Measurements from ENCODE around the gene HDAC10.

The HDAC10 gene

GRCh38 chr22:50252082-50253045 lies 1.3 kb upstream of the HDAC10 start:
- no peaks in the 10 kb centered on the region for H3K9me3 ChIP-seq (ENCODE audit: control insufficient read depth in 2 of 2, low read length in 2 of 2)
- H3K4me3 ChIP-seq (ENCODE audit: low read length in 2 of 2): peak overlapping the region in 1 of 2 donors; percentile 8
- H3K4me1 ChIP-seq (ENCODE audit: control insufficient read depth, insufficient read depth, low read length): peaks cover 25% of the 10 kb centered on the region
- H3K27ac ChIP-seq (ENCODE audit: low read length): peak overlapping the region; percentile 74
- H3K36me3 ChIP-seq (ENCODE audit: control insufficient read depth in 2 of 2, insufficient read depth in 2 of 2, low read length in 2 of 2): peaks cover 0 to 3% of the 10 kb centered on the region in 2 donors
- H3K27me3 ChIP-seq (ENCODE audit: control insufficient read depth in 1 of 2, insufficient read depth in 2 of 2, low read length in 2 of 2): no peaks in the 10 kb centered on the region
- peak overlapping the region in 1 of 2 donors; percentile 42 for H3K9ac ChIP-seq (ENCODE audit: low read length in 2 of 2)

GRCh38 chr22:50251477-50252081 lies 514 bp upstream of the HDAC10 start:
- peak overlapping the region in 1 of 2 donors; percentile 42 for H3K9ac ChIP-seq (ENCODE audit: low read length in 2 of 2)
- H3K4me1 ChIP-seq (ENCODE audit: control insufficient read depth, insufficient read depth, low read length): peaks cover 28% of the 10 kb centered on the region
- peak overlapping the region; percentile 74 for H3K27ac ChIP-seq (ENCODE audit: low read length)
- peaks cover 2 to 6% of the 10 kb centered on the region in 2 donors for H3K36me3 ChIP-seq (ENCODE audit: control insufficient read depth in 2 of 2, insufficient read depth in 2 of 2, low read length in 2 of 2)
- peak overlapping the region; percentile 72 to 88 for H3K4me3 ChIP-seq (ENCODE audit: low read length in 2 of 2)
- H3K9me3 ChIP-seq (ENCODE audit: control insufficient read depth in 2 of 2, low read length in 2 of 2): no peaks in the 10 kb centered on the region
- no peaks in the 10 kb centered on the region for H3K27me3 ChIP-seq (ENCODE audit: control insufficient read depth in 1 of 2, insufficient read depth in 2 of 2, low read length in 2 of 2)

- Histone ChIP-seq H3K4me1 (ENCODE audit: control insufficient read depth, insufficient read depth, low read length) (peaks cover 41% of the 10 kb centered on the region), H3K27ac (ENCODE audit: low read length) (peak overlapping the region; percentile 58), H3K9ac (ENCODE audit: low read length in 2 of 2) (peak overlapping the region; percentile 76), H3K36me3 (ENCODE audit: control insufficient read depth in 2 of 2, insufficient read depth in 2 of 2, low read length in 2 of 2) (peaks cover 8 to 12% of the 10 kb centered on the region in 2 donors), H3K4me3 (ENCODE audit: low read length in 2 of 2) (peak overlapping the region; percentile 72 to 88), H3K27me3 (ENCODE audit: control insufficient read depth in 1 of 2, insufficient read depth in 2 of 2, low read length in 2 of 2) (no peaks in the 10 kb centered on the region), H3K9me3 (ENCODE audit: control insufficient read depth in 2 of 2, low read length in 2 of 2) (no peaks in the 10 kb centered on the region)
These were observed 863 bp downstream of the HDAC10 start for GRCh38 chr22:50250249-50250554.

GRCh38 chr22:50249341-50250248 lies 1.5 kb downstream of the HDAC10 start:
- Histone ChIP-seq H3K9ac (ENCODE audit: low read length in 2 of 2) (no peak overlapping the region), H3K9me3 (ENCODE audit: control insufficient read depth in 2 of 2, low read length in 2 of 2) (no peaks in the 10 kb centered on the region), H3K4me1 (ENCODE audit: control insufficient read depth, insufficient read depth, low read length) (peaks cover 41% of the 10 kb centered on the region), H3K27ac (ENCODE audit: low read length) (no peak overlapping the region), H3K4me3 (ENCODE audit: low read length in 2 of 2) (peak overlapping the region in 1 of 2 donors; percentile 88), H3K27me3 (ENCODE audit: control insufficient read depth in 1 of 2, insufficient read depth in 2 of 2, low read length in 2 of 2) (no peaks in the 10 kb centered on the region), H3K36me3 (ENCODE audit: control insufficient read depth in 2 of 2, insufficient read depth in 2 of 2, low read length in 2 of 2) (peaks cover 8 to 12% of the 10 kb centered on the region in 2 donors)

GRCh38 chr22:50248196-50249081 lies 2.6 kb downstream of the HDAC10 start:
- no peak overlapping the region for H3K27ac ChIP-seq (ENCODE audit: low read length)

GRCh38 chr22:50247748-50248147 lies 3.3 kb downstream of the HDAC10 start:
- no peaks in the 10 kb centered on the region for H3K27me3 ChIP-seq (ENCODE audit: control insufficient read depth in 1 of 2, insufficient read depth in 2 of 2, low read length in 2 of 2)
- no peak overlapping the region for H3K9ac ChIP-seq (ENCODE audit: low read length in 2 of 2)
- no peak overlapping the region for H3K27ac ChIP-seq (ENCODE audit: low read length)
- no peak overlapping the region for H3K4me3 ChIP-seq (ENCODE audit: low read length in 2 of 2)
- peaks cover 52% of the 10 kb centered on the region for H3K4me1 ChIP-seq (ENCODE audit: control insufficient read depth, insufficient read depth, low read length)
- peaks cover 8 to 12% of the 10 kb centered on the region in 2 donors for H3K36me3 ChIP-seq (ENCODE audit: control insufficient read depth in 2 of 2, insufficient read depth in 2 of 2, low read length in 2 of 2)
- H3K9me3 ChIP-seq (ENCODE audit: control insufficient read depth in 2 of 2, low read length in 2 of 2): no peaks in the 10 kb centered on the region

More at GRCh38 chr22:50248196-50249081, 2.6 kb downstream of the HDAC10 start:
- no peak overlapping the region for H3K4me3 ChIP-seq (ENCODE audit: low read length in 2 of 2)
- no peaks in the 10 kb centered on the region for H3K27me3 ChIP-seq (ENCODE audit: control insufficient read depth in 1 of 2, insufficient read depth in 2 of 2, low read length in 2 of 2)
- peaks cover 8 to 12% of the 10 kb centered on the region in 2 donors for H3K36me3 ChIP-seq (ENCODE audit: control insufficient read depth in 2 of 2, insufficient read depth in 2 of 2, low read length in 2 of 2)
- H3K4me1 ChIP-seq (ENCODE audit: control insufficient read depth, insufficient read depth, low read length): peaks cover 51% of the 10 kb centered on the region
- H3K9me3 ChIP-seq (ENCODE audit: control insufficient read depth in 2 of 2, low read length in 2 of 2): no peaks in the 10 kb centered on the region
- H3K9ac ChIP-seq (ENCODE audit: low read length in 2 of 2): no peak overlapping the region

- H3K4me1 ChIP-seq (ENCODE audit: control insufficient read depth, insufficient read depth, low read length): peaks cover 53% of the 10 kb centered on the region
- H3K27ac ChIP-seq (ENCODE audit: low read length): no peak overlapping the region
- H3K27me3 ChIP-seq (ENCODE audit: control insufficient read depth in 1 of 2, insufficient read depth in 2 of 2, low read length in 2 of 2): no peaks in the 10 kb centered on the region
- H3K9ac ChIP-seq (ENCODE audit: low read length in 2 of 2): no peak overlapping the region
- H3K36me3 ChIP-seq (ENCODE audit: control insufficient read depth in 2 of 2, insufficient read depth in 2 of 2, low read length in 2 of 2): peaks cover 8 to 12% of the 10 kb centered on the region in 2 donors
- no peaks in the 10 kb centered on the region for H3K9me3 ChIP-seq (ENCODE audit: control insufficient read depth in 2 of 2, low read length in 2 of 2)
- H3K4me3 ChIP-seq (ENCODE audit: low read length in 2 of 2): peak overlapping the region in 1 of 2 donors; percentile 97
These were observed 4.6 kb downstream of the HDAC10 start for GRCh38 chr22:50246242-50247175.

- Histone ChIP-seq H3K27ac (ENCODE audit: low read length) (peak overlapping the region; percentile 90), H3K9me3 (ENCODE audit: control insufficient read depth in 2 of 2, low read length in 2 of 2) (no peaks in the 10 kb centered on the region), H3K4me3 (ENCODE audit: low read length in 2 of 2) (peak overlapping the region; percentile 87 to 97), H3K27me3 (ENCODE audit: control insufficient read depth in 1 of 2, insufficient read depth in 2 of 2, low read length in 2 of 2) (no peaks in the 10 kb centered on the region), H3K9ac (ENCODE audit: low read length in 2 of 2) (peak overlapping the region; percentile 92 to 96), H3K36me3 (ENCODE audit: control insufficient read depth in 2 of 2, insufficient read depth in 2 of 2, low read length in 2 of 2) (peaks cover 8 to 13% of the 10 kb centered on the region in 2 donors), H3K4me1 (ENCODE audit: control insufficient read depth, insufficient read depth, low read length) (peaks cover 50% of the 10 kb centered on the region)
These were observed 5.6 kb downstream of the HDAC10 start for GRCh38 chr22:50245214-50246072.
